HepG2 (cell line): Measurements from ENCODE around the gene CKAP2. TPM values are rescaled to one million over a fixed set of nuclear protein-coding genes. Genes with fewer than 3 reads are reported as not detected.

Experiments used
- AHR ChIP-seq: IDR thresholded peaks from 2 replicates; pipeline ENCODE4 v1.6.1; 2018; ENCODE audit warnings: missing genetic modification reagents, missing compliant biosample characterization
- ATAD3A ChIP-seq: sonication (generic); formaldehyde crosslinking; IDR thresholded peaks from 2 replicates; pipeline ENCODE4 v1.4.0; 2020; ENCODE audit warnings: missing genetic modification reagents
- ATF2 ChIP-seq: sonication (generic); formaldehyde crosslinking; IDR thresholded peaks from 2 replicates; pipeline ENCODE4 v1.4.0; 2020; ENCODE audit warnings: missing genetic modification reagents
- ELF3 ChIP-seq: IDR thresholded peaks from 2 replicates; pipeline ENCODE4 v1.6.1; 2016; ENCODE audit warnings: missing genetic modification reagents, missing compliant biosample characterization
- HNF1B ChIP-seq: sonication (generic); formaldehyde crosslinking; IDR thresholded peaks from 2 replicates; pipeline ENCODE4 v1.5.1; 2020; ENCODE audit warnings: mild to moderate bottlenecking, moderate library complexity, missing genetic modification reagents
- IKZF5 ChIP-seq: IDR thresholded peaks from 2 replicates; pipeline ENCODE4 v1.6.1; 2018; ENCODE audit warnings: missing genetic modification reagents, mild to moderate bottlenecking, missing compliant biosample characterization
- KLF12 ChIP-seq: sonication (generic); formaldehyde crosslinking; IDR thresholded peaks from 2 replicates; pipeline ENCODE4 v1.4.0; 2020; ENCODE audit warnings: missing genetic modification reagents, borderline replicate concordance
- MBNL3 ChIP-seq: fragments of 250-450 bp; sonication (Bioruptor Pico); conservative IDR thresholded peaks from 2 replicates; pipeline ENCODE4 v1.8.0; 2022; ENCODE audit warnings: mild to moderate bottlenecking, inconsistent platforms
- MTA1 ChIP-seq: sonication (generic); formaldehyde crosslinking; IDR thresholded peaks from 2 replicates; pipeline ENCODE4 v1.4.0; 2020; ENCODE audit warnings: missing genetic modification reagents, mild to moderate bottlenecking, borderline replicate concordance
- SAFB2 ChIP-seq: sonication (generic); formaldehyde crosslinking; IDR thresholded peaks from 2 replicates; pipeline ENCODE4 v1.5.1; 2020; ENCODE audit warnings: missing genetic modification reagents, low read depth, mild to moderate bottlenecking, borderline replicate concordance
- TEAD3 ChIP-seq: optimal IDR thresholded peaks from 2 replicates; pipeline ENCODE3; 2016; ENCODE audit warnings: borderline replicate concordance
- YEATS2 ChIP-seq: sonication (generic); formaldehyde crosslinking; IDR thresholded peaks from 2 replicates; pipeline ENCODE4 v1.4.0; 2020; ENCODE audit warnings: missing genetic modification reagents, borderline replicate concordance
- ZFP91 ChIP-seq: sonication (generic); formaldehyde crosslinking; IDR thresholded peaks from 2 replicates; pipeline ENCODE4 v1.9.0; 2022; ENCODE audit warnings: missing genetic modification reagents, mild to moderate bottlenecking, borderline replicate concordance
- ZKSCAN1 ChIP-seq: fragments of 150-350 bp; IDR thresholded peaks from 2 replicates; pipeline ENCODE4 v1.6.1; 2014; ENCODE audit warnings: low read length
- ZNF101 ChIP-seq: sonication (generic); formaldehyde crosslinking; IDR thresholded peaks from 2 replicates; pipeline ENCODE4 v1.4.0; 2020; ENCODE audit warnings: mild to moderate bottlenecking, low read depth, missing genetic modification reagents, borderline replicate concordance
- ZNF317 ChIP-seq: sonication (generic); formaldehyde crosslinking; IDR thresholded peaks from 2 replicates; pipeline ENCODE4 v1.5.0; 2020; ENCODE audit warnings: mild to moderate bottlenecking, missing genetic modification reagents
- ZNF337 ChIP-seq: sonication (generic); formaldehyde crosslinking; IDR thresholded peaks from 2 replicates; pipeline ENCODE4 v1.5.1; 2020; ENCODE audit warnings: missing genetic modification reagents, low read depth, mild to moderate bottlenecking, borderline replicate concordance
- ZNF382 ChIP-seq: sonication (generic); formaldehyde crosslinking; IDR thresholded peaks from 2 replicates; pipeline ENCODE4 v1.5.0; 2020; ENCODE audit warnings: missing genetic modification reagents, mild to moderate bottlenecking, borderline replicate concordance
- ZNF564 ChIP-seq: sonication (generic); formaldehyde crosslinking; IDR thresholded peaks from 2 replicates; pipeline ENCODE4 v1.8.1; 2023; ENCODE audit warnings: mild to moderate bottlenecking, missing genetic modification reagents
- ZNF576 ChIP-seq: sonication (generic); formaldehyde crosslinking; IDR thresholded peaks from 2 replicates; pipeline ENCODE4 v1.4.0; 2020; ENCODE audit warnings: mild to moderate bottlenecking, missing genetic modification reagents
- ZNF629 ChIP-seq: sonication (generic); formaldehyde crosslinking; conservative IDR thresholded peaks from 2 replicates; pipeline ENCODE4 v1.5.0; 2020; ENCODE audit warnings: missing genetic modification reagents
- ZNF652 ChIP-seq: IDR thresholded peaks from 2 replicates; pipeline ENCODE4 v1.6.1; 2016; ENCODE audit warnings: low read depth, borderline replicate concordance
- ZNF740 ChIP-seq: sonication (generic); formaldehyde crosslinking; IDR thresholded peaks from 2 replicates; pipeline ENCODE4 v1.4.0; 2020; ENCODE audit warnings: missing genetic modification reagents
- polyA plus RNA-seq, 8 experiments: library from polyadenylated mRNA; depleted of rRNA in 3 of 8; stranded (reverse) in 7 of 8; unstranded in 1 of 8; fragments of >200 nt; fragmentation: Illumina TruSeq in 4 of 8; extraction: Trizol in 4 of 8; gene quantifications; 2 replicates each; pipeline versions ENCODE4 v1.2.1 to v1.2.3, GENCODE V29; 2011 to 2016; ENCODE audit warnings: low read depth in 4 of 8, missing spikeins in 1 of 8, mixed read lengths in 1 of 8; ENCODE audit not compliant: insufficient read depth in 1 of 8
- total RNA-seq, 5 experiments: library from RNA; depleted of rRNA; stranded (reverse); fragments of >200 nt; fragmentation: Illumina TruSeq; extraction: Trizol; gene quantifications; 2 replicates each; pipeline ENCODE4 v1.2.3, GENCODE V29; 2016; ENCODE audit warnings: low read depth in 1 of 5

Gene CKAP2
- total and polyA plus RNA-seq, 2 of the 13 experiments (the other 11 are each of a cell fraction or from before 2014, with no cell fraction given), result 6.7 to 40.3 TPM

GRCh38 chr13:52455677-52456041 lies 381 bp downstream of the CKAP2 start (continued):
- TF ChIP-seq ZNF101 (CRISPR knock-in tag) (no peak; the same call in 1 of the 2 replicates), ZNF629 (CRISPR knock-in tag) (no peak), SAFB2 (CRISPR knock-in tag) (peak; percentile 72; the same call in 1 of the 2 replicates), ZNF740 (no peak), MTA1 (CRISPR knock-in tag) (no peak), YEATS2 (CRISPR knock-in tag) (no peak; the same call in 1 of the 2 replicates), ZNF652 (CRISPR knock-in tag) (no peak), ATF2 (CRISPR knock-in tag) (peak; percentile 33; the same call in 1 of the 2 replicates), AHR (CRISPR knock-in tag) (no peak), ZNF337 (CRISPR knock-in tag) (no peak), ELF3 (CRISPR knock-in tag) (no peak; the same call in 1 of the 2 replicates), ATAD3A (CRISPR knock-in tag) (no peak), ZNF576 (no peak), ZFP91 (CRISPR knock-in tag) (no peak; the same call in 1 of the 2 replicates), KLF12 (no peak), ZKSCAN1 (no peak), ZNF317 (CRISPR knock-in tag) (no peak), HNF1B (CRISPR knock-in tag) (no peak), TEAD3 (no peak), MBNL3 (CRISPR knock-in tag) (no peak), ZNF382 (CRISPR knock-in tag) (no peak), ZNF564 (CRISPR knock-in tag) (0 out of 2 replicates have a peak, but pooled peaks have one; percentile 36), IKZF5 (CRISPR knock-in tag) (no peak)
